ENCODE data around the gene KLHL14.
A peak's percentile ranks its signal among the peaks of the same experiment; 100 is the strongest.

KLHL14 gene

DNA sequence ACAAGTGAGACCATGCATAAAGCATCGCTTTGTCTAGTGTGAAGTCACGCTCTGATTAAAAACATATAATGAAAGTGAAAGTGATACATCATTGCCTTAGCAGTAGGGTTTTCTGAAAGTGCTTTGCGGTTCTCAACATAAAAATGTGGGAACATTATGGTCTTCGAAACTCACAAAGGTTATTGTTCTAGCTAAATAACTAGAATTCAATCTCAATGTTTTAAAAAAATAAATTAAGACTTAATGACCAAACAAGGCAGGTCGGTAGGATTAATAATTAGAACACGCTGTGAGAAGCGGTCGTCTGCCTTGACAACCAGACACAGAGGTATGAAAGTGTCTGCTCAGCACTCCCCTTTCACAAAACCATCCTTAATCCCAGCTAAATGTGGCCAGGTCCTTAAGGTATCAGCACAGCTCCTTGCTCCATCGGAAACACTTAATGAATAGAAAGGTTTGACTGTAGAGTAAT, 42.2 kb downstream of the KLHL14 start:
- peak overlapping the region; percentile 38 for H3K4me3 ChIP-seq (ENCODE audit: control insufficient read depth, low read depth, low read length)
- DNase-seq (ENCODE audit: low read depth), result peak; percentile 37
- TF ChIP-seq, protein P1, sequence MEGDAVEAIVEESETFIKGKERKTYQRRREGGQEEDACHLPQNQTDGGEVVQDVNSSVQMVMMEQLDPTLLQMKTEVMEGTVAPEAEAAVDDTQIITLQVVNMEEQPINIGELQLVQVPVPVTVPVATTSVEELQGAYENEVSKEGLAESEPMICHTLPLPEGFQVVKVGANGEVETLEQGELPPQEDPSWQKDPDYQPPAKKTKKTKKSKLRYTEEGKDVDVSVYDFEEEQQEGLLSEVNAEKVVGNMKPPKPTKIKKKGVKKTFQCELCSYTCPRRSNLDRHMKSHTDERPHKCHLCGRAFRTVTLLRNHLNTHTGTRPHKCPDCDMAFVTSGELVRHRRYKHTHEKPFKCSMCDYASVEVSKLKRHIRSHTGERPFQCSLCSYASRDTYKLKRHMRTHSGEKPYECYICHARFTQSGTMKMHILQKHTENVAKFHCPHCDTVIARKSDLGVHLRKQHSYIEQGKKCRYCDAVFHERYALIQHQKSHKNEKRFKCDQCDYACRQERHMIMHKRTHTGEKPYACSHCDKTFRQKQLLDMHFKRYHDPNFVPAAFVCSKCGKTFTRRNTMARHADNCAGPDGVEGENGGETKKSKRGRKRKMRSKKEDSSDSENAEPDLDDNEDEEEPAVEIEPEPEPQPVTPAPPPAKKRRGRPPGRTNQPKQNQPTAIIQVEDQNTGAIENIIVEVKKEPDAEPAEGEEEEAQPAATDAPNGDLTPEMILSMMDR (conservative IDR thresholded peaks at IDR 0.05; ENCODE audit: control insufficient read depth, insufficient read depth, low read depth, low read length), result no peak

DNA sequence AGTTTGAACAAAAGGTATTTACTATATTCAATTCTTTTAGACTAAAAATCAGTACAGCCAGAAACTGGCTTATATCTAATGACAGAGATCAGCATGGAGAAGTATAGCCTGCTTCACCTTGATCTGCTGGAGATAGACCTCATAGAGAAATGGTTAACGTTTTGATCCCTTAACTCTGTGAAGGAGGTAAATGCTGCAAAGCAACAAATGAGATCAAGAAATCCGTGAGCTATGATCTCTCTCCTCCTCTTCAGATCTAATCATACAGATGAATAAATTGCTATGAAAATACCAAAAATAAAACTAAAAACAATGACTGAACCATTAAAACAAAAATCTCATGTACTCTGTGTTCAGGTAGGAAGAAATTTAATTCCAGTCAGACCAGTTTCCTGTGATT, 42.8 kb downstream of the KLHL14 start:
- TF ChIP-seq, protein P1 (conservative IDR thresholded peaks at IDR 0.05; ENCODE audit: control insufficient read depth, insufficient read depth, low read depth, low read length), result no peak
- peak overlapping the region; percentile 38 for H3K4me3 ChIP-seq (ENCODE audit: control insufficient read depth, low read depth, low read length)
- DNase-seq (ENCODE audit: low read depth), result no peak

DNA sequence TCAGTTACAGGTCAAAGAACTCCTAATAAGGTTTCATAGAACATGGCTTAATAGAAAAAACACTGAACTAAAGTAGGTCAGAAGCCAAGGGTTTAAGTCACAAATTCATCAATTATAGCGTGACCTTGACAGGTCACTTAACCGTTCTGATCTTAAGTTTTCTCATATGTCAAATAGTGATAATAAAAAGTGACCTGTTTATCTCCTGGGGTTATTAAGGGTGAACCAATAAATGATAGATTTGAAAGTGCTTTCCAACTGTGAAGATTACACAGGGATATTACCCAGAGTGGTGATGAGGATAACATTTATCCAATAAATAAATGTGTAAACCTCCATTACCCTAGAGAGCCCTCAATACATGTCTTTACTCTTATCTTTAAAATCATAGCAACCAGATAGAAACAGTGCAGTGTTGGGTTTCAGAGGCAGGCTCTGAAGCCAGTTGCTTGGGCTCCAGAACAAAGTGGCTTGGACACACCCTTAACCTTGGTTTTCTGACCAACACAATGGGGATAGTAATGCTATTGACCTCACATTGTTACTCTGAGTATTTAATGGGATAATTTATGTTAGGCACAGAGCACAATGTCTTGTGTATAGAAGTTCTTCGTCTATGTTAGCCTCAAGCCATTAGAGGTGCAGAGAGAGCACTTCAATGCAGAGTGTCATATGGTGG, 48.6 kb downstream of the KLHL14 start:
- TF ChIP-seq, protein P1 (conservative IDR thresholded peaks at IDR 0.05; ENCODE audit: control insufficient read depth, insufficient read depth, low read depth, low read length), result no peak
- DNase-seq (ENCODE audit: low read depth), result no peak
- no peak overlapping the region for H3K4me3 ChIP-seq (ENCODE audit: control insufficient read depth, low read depth, low read length)

DNA sequence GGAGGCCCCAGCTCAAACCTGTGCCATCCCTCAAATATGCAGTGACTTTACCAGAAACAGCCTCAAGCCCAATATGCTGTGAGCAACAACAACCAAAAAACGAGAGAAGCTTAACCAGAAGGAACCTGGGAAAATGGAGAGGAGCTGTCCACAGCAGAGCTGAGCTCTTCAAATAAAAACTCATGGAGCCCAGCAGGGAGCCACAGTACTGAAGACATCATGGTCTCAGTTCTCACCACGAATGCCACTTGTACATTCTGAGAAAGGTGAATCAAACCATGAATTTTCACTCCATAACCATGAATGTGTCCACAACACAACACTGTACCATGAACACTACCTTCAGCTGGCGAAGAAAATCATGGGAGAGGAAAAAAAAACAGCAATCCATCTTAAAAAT, 50.5 kb downstream of the KLHL14 start:
- H3K4me3 ChIP-seq (ENCODE audit: control insufficient read depth, low read depth, low read length), result no peak overlapping the region
- no peak for DNase-seq (ENCODE audit: low read depth)
- TF ChIP-seq, protein P1 (conservative IDR thresholded peaks at IDR 0.05; ENCODE audit: control insufficient read depth, insufficient read depth, low read depth, low read length), result no peak

DNA sequence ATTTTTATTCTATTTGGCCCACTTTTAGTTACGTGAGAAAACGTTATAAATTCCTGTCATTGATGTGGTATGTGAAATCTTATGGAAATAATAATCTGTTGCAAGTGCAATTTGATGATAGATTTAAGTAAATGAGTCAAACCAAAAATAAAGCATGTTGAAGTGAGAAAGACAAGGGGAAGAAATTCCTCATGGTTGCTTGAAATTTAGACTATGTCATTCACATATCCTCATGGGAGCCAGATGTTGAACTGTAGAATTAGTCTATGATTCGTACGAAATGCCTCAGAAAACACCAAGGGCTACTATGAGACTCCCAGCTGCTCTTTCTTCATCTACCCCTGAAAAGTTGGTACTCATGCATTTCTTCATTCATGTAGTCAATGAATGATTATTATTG, 55.7 kb downstream of the KLHL14 start:
- peak; percentile 57 for DNase-seq (ENCODE audit: low read depth)
- TF ChIP-seq, protein P1 (conservative IDR thresholded peaks at IDR 0.05; ENCODE audit: control insufficient read depth, insufficient read depth, low read depth, low read length), result no peak
- H3K4me3 ChIP-seq (ENCODE audit: control insufficient read depth, low read depth, low read length), result no peak overlapping the region

DNA sequence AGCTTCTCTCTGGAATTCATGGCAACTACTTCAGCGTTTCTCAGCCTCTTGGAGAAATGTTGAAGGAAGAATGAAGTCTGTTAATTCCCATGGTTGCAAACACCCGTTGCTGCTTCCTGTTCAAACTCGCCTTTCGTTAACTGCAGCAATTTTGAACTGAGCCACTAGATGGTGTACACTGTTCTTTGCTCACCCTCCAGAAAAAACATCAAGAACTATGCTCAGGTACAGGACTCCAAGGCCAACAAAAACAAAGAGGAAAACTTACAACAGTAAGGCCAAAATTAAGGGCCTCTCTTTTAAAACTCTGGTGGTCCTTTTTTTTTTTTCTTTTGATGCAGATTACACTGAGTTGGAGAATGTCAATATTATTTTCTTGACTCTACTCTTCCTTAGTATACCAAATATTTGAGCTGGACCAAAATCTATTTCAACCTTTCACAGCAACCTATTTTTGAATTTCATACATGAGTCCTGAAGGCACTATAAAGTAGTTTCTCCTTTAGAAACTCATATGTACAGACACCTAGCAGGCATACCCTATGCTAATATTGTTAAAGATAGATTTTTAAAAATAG, 58.2 kb downstream of the KLHL14 start:
- no peak overlapping the region for H3K4me3 ChIP-seq (ENCODE audit: control insufficient read depth, low read depth, low read length)
- peak; percentile 69 for DNase-seq (ENCODE audit: low read depth)
- TF ChIP-seq, protein P1 (conservative IDR thresholded peaks at IDR 0.05; ENCODE audit: control insufficient read depth, insufficient read depth, low read depth, low read length), result peak; percentile 89
